Calu3 (cell line): Measurements from ENCODE around the gene XPR1. TPM values are rescaled to one million over a fixed set of nuclear protein-coding genes. Genes with fewer than 3 reads are reported as not detected.

Experiments used
- BruUV-seq: library from RNA; stranded (reverse); fragments of 400-500 nt; replicated peaks from 2 replicates; lab custom pipeline; 2021; lab: Mats Ljungman, UMichigan
- CTCF ChIA-PET: fragments of 300-600 bp; sonication (Branson Sonifier 250); formaldehyde crosslinking; loops from one replicate; lab custom pipeline; 2022; ENCODE audit warnings: antibody characterized with exemption; lab: Charles Lee
- DNase-seq: peaks from one replicate; pipeline ENCODE4 v3.0.0; 2022
- H3K27ac Mint-ChIP-seq: one replicate; pipeline ENCODE4 v1.8.0; 2022; ENCODE audit warnings: mixed read lengths; ENCODE audit not compliant: unreplicated experiment
- H3K27me3 Mint-ChIP-seq: one replicate; pipeline ENCODE4 v1.8.0; 2022; ENCODE audit warnings: mixed read lengths; ENCODE audit not compliant: unreplicated experiment
- H3K36me3 Mint-ChIP-seq: one replicate; pipeline ENCODE4 v1.8.0; 2022; ENCODE audit warnings: mild to moderate bottlenecking, moderate library complexity, mixed read lengths; ENCODE audit not compliant: insufficient read depth, unreplicated experiment
- H3K4me1 Mint-ChIP-seq: one replicate; pipeline ENCODE4 v1.8.0; 2022; ENCODE audit warnings: mild to moderate bottlenecking, low read depth, mixed read lengths; ENCODE audit not compliant: unreplicated experiment
- H3K4me3 Mint-ChIP-seq: one replicate; pipeline ENCODE4 v1.8.0; 2022; ENCODE audit warnings: mild to moderate bottlenecking, low read depth, moderate library complexity, mixed read lengths; ENCODE audit not compliant: unreplicated experiment
- H3K9me3 Mint-ChIP-seq: one replicate; pipeline ENCODE4 v1.8.0; 2022; ENCODE audit warnings: low read depth, mixed read lengths; ENCODE audit not compliant: unreplicated experiment
- intact Hi-C: fragments of 100-400 bp; cut with micrococcal nuclease; formaldehyde crosslinking; loops from one replicate; pipeline ENCODE4 v1.10.0; 2022; ENCODE audit not compliant: unreplicated experiment
- total RNA-seq: library from RNA; stranded (reverse); gene quantifications from 2 replicates; pipeline ENCODE4 v1.2.3, GENCODE V29; 2022
- TF ChIP-seq, protein P1 (sequence below): fragments of 200-600 bp; IDR thresholded peaks from one replicate; pipeline ENCODE4 v1.8.0; 2022; ENCODE audit warnings: antibody characterized with exemption; ENCODE audit not compliant: unreplicated experiment

The XPR1 gene
- total RNA-seq, 1 experiment from 2014 or later = 44.5 TPM

DNA sequence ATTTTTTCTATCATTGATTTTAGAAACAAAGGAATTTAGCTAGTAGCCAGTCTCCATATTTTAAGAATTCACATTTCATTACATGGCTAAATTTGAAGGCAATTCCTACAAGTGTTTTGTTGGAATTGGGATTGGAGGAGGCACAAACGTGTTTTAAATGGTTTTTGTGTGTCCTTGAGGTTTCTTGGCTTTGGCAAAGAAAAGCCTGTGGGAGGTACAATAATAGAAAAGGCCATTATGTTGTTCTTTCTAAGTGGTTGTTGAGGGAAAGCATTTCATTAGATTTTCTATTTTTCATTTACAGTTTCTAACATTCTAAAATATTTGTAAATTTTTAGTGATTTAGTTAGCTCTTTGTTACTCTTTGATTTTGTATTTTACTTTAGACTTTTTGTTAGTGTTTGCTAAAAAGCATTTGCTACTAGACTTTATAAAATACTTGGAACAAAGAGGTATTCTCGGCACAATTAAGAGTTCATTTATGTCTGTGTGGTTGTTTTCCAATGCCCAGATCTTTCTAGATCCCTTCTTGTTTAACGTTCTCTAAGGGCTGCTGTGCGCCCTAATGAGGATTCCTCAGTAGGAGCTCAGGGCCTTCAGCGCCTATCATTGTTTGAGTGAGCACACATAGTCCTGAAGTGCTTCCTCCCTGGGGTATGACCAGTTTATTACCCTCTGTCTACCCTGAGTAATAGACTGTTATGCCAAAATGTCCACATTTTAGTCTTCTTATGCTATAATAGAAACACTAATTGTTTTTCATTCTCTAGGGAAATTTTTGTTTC, 210.9 kb downstream of the XPR1 start:
- H3K27me3 Mint-ChIP-seq = no peaks in the 10 kb centered on the region
- no peak overlapping the region for H3K27ac Mint-ChIP-seq
- no peak overlapping the region for H3K4me3 Mint-ChIP-seq
- peaks cover 8% of the 10 kb centered on the region for H3K36me3 Mint-ChIP-seq
- H3K9me3 Mint-ChIP-seq = no peaks in the 10 kb centered on the region
- intact Hi-C loops = loop anchor here (5.0 kb wide), 1 partner anchor 50 kb away; no protein-coding TSS in a partner anchor
- H3K4me1 Mint-ChIP-seq = peaks cover 12% of the 10 kb centered on the region
- no peak for DNase-seq
- BruUV-seq = no TSS peak
- CTCF ChIA-PET = interaction anchor here (0.5 to 1.0 kb wide), 3 partner anchors 21 to 327 kb away, joined by 3 read pairs; no protein-coding TSS in a partner anchor
- TF ChIP-seq, protein P1, sequence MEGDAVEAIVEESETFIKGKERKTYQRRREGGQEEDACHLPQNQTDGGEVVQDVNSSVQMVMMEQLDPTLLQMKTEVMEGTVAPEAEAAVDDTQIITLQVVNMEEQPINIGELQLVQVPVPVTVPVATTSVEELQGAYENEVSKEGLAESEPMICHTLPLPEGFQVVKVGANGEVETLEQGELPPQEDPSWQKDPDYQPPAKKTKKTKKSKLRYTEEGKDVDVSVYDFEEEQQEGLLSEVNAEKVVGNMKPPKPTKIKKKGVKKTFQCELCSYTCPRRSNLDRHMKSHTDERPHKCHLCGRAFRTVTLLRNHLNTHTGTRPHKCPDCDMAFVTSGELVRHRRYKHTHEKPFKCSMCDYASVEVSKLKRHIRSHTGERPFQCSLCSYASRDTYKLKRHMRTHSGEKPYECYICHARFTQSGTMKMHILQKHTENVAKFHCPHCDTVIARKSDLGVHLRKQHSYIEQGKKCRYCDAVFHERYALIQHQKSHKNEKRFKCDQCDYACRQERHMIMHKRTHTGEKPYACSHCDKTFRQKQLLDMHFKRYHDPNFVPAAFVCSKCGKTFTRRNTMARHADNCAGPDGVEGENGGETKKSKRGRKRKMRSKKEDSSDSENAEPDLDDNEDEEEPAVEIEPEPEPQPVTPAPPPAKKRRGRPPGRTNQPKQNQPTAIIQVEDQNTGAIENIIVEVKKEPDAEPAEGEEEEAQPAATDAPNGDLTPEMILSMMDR = no peak

DNA sequence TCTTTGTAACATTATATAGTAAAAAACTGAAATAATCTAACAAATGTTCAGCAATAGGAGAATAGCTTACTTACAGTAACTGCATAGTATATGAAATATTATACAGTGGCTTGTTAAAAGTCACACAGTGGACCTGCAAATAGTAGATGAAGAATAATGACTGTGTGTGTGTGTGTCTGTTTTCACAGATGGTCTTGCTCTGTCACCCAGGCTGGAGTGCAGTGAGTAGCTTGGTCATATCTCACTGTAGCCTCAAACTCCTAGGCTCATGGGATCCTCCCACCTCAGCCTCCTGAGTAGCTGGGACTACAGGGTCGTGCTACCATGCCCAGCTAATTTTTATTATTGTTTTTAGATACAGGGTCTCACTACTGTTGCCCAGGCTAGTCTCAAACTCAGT, 213.5 kb downstream of the XPR1 start:
- no peaks in the 10 kb centered on the region for H3K9me3 Mint-ChIP-seq
- peaks cover 12% of the 10 kb centered on the region for H3K4me1 Mint-ChIP-seq
- TF ChIP-seq, protein P1 = no peak
- no peak overlapping the region for H3K4me3 Mint-ChIP-seq
- intact Hi-C loops = no loop called here
- CTCF ChIA-PET = interaction anchor here (1.2 kb wide), 1 partner anchor 16 kb away, joined by 4 read pairs; no protein-coding TSS in a partner anchor
- H3K27ac Mint-ChIP-seq = no peak overlapping the region
- no peak for DNase-seq
- BruUV-seq = no TSS peak
- no peaks in the 10 kb centered on the region for H3K36me3 Mint-ChIP-seq
- H3K27me3 Mint-ChIP-seq = no peaks in the 10 kb centered on the region

DNA sequence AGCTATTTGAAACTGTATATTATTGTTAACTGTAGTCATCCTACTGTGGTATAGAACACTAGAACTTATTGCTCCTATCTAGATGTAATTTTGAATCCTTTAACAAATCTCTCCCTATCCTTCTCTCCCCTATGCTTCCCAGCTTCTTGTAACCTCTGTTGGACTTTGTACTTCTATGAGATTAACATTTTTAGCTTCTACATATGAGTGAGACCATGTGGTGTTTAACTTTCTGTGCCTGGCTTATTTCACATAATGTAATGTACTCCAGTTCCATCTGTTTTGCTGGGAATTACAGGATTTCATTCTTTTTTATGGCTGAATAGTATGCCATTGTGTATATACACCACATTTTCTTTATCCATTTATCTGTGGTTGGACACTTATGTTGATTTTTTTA, 216.4 kb downstream of the XPR1 start:
- H3K36me3 Mint-ChIP-seq = no peaks in the 10 kb centered on the region
- CTCF ChIA-PET = no interaction called here
- no peaks in the 10 kb centered on the region for H3K9me3 Mint-ChIP-seq
- H3K27ac Mint-ChIP-seq = no peak overlapping the region
- TF ChIP-seq, protein P1 = no peak
- intact Hi-C loops = no loop called here
- DNase-seq = no peak
- H3K4me3 Mint-ChIP-seq = no peak overlapping the region
- no peaks in the 10 kb centered on the region for H3K4me1 Mint-ChIP-seq
- BruUV-seq = no TSS peak
- H3K27me3 Mint-ChIP-seq = no peaks in the 10 kb centered on the region

DNA sequence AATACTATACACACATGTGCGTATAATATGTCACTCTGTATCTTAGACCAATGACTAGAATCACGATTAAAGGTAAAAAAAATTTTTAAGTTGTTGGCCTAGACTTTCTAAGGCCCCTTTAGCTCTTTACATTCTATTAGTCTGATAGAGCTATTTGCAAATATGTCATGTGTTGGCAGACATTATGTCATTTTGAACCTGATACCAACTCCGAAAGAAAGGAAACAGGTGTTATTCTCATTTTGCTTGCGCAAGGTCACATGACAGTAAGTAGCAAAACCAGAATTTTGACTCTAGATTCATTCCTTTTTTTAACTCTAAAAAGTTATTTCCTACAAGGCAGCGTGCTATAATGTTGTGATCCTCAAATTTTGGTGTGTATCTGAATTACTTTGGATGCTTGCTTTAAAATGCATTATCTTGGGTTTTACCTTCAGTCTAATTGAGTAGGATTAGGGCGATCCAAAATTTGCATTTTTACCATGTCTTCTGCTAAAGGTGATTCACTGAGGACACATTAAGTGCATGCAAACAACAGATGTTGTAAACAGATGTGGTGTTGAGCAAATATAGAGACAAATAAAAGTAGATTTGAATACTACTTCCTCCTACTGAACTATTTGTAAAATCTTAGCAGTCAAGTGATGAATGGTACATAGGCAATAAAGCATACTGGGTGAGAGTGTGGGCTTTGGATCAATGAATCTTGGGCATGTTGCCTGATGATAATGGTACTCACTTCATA, 217.4 kb downstream of the XPR1 start:
- Mint-ChIP-seq H3K4me1 (peaks cover 4% of the 10 kb centered on the region), H3K9me3 (no peaks in the 10 kb centered on the region), H3K36me3 (no peaks in the 10 kb centered on the region), H3K4me3 (no peak overlapping the region), H3K27me3 (no peaks in the 10 kb centered on the region), H3K27ac (no peak overlapping the region)
- BruUV-seq = no TSS peak
- intact Hi-C loops = no loop called here
- TF ChIP-seq, protein P1 = no peak
- CTCF ChIA-PET = no interaction called here
- no peak for DNase-seq
